GM12878 (cell line): ENCODE measurements around the gene RNF183. TPM values are rescaled to one million over a fixed set of nuclear protein-coding genes. Genes with fewer than 3 reads are reported as not detected.
A peak's percentile ranks its signal among the peaks of the same experiment; 100 is the strongest.

Experiments used
- CEBPB ChIP-seq, 2 experiments: fragments of 150-350 bp in 1 of 2; IDR thresholded peaks; 2 replicates each; pipeline ENCODE4 v1.6.1; 2012 to 2014; ENCODE audit warnings: low read depth in 2 of 2, low read length in 2 of 2, borderline replicate concordance in 1 of 2, inconsistent platforms in 1 of 2
- CHD1 ChIP-seq: IDR thresholded peaks from 2 replicates; pipeline ENCODE4 v1.6.1; 2012; ENCODE audit warnings: low read depth, low read length, improper control_type of control experiment
- GABPA ChIP-seq: IDR thresholded peaks from 2 replicates; pipeline ENCODE4 v1.6.1; 2014; ENCODE audit warnings: antibody characterized with exemption, low read depth, mild to moderate bottlenecking, inconsistent platforms
- IKZF2 ChIP-seq, 2 experiments: fragments of 450-650 bp; IDR thresholded peaks; 2 replicates each; pipeline ENCODE4 v1.6.1; 2017; ENCODE audit warnings: mild to moderate bottlenecking in 2 of 2, moderate library complexity in 2 of 2
- KDM1A ChIP-seq: fragments of 200-600 bp; sonication (generic); IDR thresholded peaks from 2 replicates; pipeline ENCODE4 v1.6.1; 2016; ENCODE audit warnings: borderline replicate concordance
- PAX5 ChIP-seq: IDR thresholded peaks from 2 replicates; pipeline ENCODE4 v1.6.1; 2011; ENCODE audit warnings: low read depth, low read length, borderline replicate concordance
- PAX8 ChIP-seq: fragments of 450-650 bp; IDR thresholded peaks from 2 replicates; pipeline ENCODE4 v1.6.1; 2017; ENCODE audit warnings: mild to moderate bottlenecking, moderate library complexity
- RFX5 ChIP-seq: IDR thresholded peaks from 2 replicates; pipeline ENCODE4 v1.6.1; 2011; ENCODE audit warnings: low read depth, low read length, improper control_type of control experiment
- YY1 ChIP-seq: IDR thresholded peaks from 2 replicates; pipeline ENCODE4 v1.6.1; 2011; ENCODE audit warnings: low read depth, mild to moderate bottlenecking, low read length
- ZBED1 ChIP-seq: IDR thresholded peaks from 2 replicates; pipeline ENCODE4 v1.6.1; 2016; ENCODE audit warnings: borderline replicate concordance
- ZNF274 ChIP-seq: IDR thresholded peaks from one replicate; pipeline ENCODE4 v1.8.0; 2011; ENCODE audit not compliant: insufficient read length, insufficient read depth
- polyA plus RNA-seq, 11 experiments: library from polyadenylated mRNA; depleted of rRNA in 4 of 11; unstranded in 6 of 11; stranded (reverse) in 5 of 11; fragments of >200 nt; fragmentation: Nextera tagmentation in 4 of 11; fragmentation: Illumina TruSeq in 1 of 11; extraction: Ambion mirVana in 4 of 11; extraction: Trizol in 1 of 11; gene quantifications; 1 replicate in 1 of 11; 2 replicates in 10 of 11; pipeline versions ENCODE4 v1.2.1 to v1.2.3, GENCODE V29; 2011 to 2016; ENCODE audit warnings: inconsistent platforms in 2 of 11, missing spikeins in 2 of 11, low read depth in 1 of 11
- total RNA-seq, 4 experiments: library from RNA; depleted of rRNA in 3 of 4; stranded (reverse); fragments of >200 nt in 3 of 4; fragmentation: Illumina TruSeq in 1 of 4; extraction: Trizol in 1 of 4; gene quantifications; 2 replicates each; pipeline versions ENCODE4 v1.2.1 to v1.2.3, GENCODE V29; 2013 to 2021
- TF ChIP-seq, protein P1 (sequence below): fragments of 450-650 bp; IDR thresholded peaks from 2 replicates; pipeline ENCODE4 v1.6.1; 2018; ENCODE audit warnings: mild to moderate bottlenecking, low read depth, moderate library complexity; ENCODE audit not compliant: partially characterized antibody
- TF ChIP-seq, protein P2 (sequence below): fragments of 450-650 bp; IDR thresholded peaks from 2 replicates; pipeline ENCODE4 v1.6.1; 2017; ENCODE audit warnings: low read depth, mild to moderate bottlenecking, moderate library complexity
- TF ChIP-seq, protein P3 (sequence below): IDR thresholded peaks from 2 replicates; pipeline ENCODE4 v1.6.1; 2011; ENCODE audit warnings: borderline replicate concordance, low read depth, mild to moderate bottlenecking, moderate library complexity, mixed read lengths, low read length; ENCODE audit not compliant: insufficient read depth; ENCODE audit errors: extremely low read length

RNF183 gene
- total and polyA plus RNA-seq, 10 of the 15 experiments (the other 5 are each of a cell fraction or from before 2014, with no cell fraction given), result 0.03 to 0.26 (median 0.07) TPM; not detected in 6

DNA sequence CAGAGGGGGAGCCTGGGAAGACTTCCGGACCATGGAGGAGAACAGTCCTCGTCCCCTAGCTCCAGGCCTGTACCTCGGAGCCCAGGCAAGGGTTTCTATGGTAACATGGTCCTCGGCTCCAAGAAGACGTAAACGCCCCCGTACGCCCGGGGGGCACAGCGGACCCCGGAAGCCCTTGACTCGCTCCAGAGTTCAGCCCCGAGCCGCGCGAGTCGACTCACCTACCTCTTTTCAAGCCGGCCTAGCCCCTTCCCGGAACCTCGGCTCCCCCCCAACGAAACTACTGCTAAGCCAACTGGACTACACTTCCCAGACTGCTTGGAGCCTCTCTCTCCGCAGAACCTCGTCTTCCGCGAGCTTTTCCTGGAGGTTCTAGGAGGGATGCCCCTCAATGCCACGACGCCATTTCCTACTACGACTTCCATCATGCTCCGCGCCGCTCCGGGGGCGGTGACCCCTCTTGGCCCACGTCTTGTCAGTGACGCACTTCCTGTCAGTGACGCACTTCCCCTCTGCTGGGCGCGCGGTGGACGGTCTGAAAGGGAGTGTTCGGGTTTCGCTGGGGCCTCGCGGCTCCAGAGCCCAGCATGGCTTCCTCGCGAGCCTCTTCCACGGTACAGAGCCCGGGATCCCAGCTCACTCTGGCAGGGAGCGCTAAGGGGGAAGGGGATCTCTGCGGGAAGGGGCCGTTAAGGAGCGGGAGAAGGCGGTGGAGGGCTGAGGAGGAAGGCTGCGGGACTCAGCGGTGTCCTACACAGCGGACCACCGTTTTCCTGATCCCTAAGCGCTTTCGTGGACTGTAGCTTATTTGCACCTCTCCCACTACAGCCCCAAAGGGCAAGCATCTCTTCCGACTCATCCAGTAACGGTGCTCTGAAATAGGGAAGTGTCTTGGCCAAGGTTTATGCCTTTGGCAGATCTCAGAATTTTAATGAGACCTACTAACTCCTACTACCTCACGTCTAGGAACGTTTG, 27.7 kb downstream of the RNF183 start, which contains the start of the genes CDC26 and PRPF4 (continued):
- TF ChIP-seq, protein P1, sequence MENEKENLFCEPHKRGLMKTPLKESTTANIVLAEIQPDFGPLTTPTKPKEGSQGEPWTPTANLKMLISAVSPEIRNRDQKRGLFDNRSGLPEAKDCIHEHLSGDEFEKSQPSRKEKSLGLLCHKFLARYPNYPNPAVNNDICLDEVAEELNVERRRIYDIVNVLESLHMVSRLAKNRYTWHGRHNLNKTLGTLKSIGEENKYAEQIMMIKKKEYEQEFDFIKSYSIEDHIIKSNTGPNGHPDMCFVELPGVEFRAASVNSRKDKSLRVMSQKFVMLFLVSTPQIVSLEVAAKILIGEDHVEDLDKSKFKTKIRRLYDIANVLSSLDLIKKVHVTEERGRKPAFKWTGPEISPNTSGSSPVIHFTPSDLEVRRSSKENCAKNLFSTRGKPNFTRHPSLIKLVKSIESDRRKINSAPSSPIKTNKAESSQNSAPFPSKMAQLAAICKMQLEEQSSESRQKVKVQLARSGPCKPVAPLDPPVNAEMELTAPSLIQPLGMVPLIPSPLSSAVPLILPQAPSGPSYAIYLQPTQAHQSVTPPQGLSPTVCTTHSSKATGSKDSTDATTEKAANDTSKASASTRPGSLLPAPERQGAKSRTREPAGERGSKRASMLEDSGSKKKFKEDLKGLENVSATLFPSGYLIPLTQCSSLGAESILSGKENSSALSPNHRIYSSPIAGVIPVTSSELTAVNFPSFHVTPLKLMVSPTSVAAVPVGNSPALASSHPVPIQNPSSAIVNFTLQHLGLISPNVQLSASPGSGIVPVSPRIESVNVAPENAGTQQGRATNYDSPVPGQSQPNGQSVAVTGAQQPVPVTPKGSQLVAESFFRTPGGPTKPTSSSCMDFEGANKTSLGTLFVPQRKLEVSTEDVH, result peak; percentile 66
- TF ChIP-seq PAX5 (peak; percentile 14; the same call in 1 of the 2 replicates), CHD1 (no peak), ZBED1 (no peak), GABPA (peak; percentile 96), PAX8 (no peak), CEBPB (IDR thresholded peaks at IDR 0.05; ENCODE audit: borderline replicate concordance in 1 of 2, low read depth in 2 of 2, low read length in 2 of 2) (no peak), RFX5 (no peak), IKZF2 (IDR thresholded peaks at IDR 0.05) (peak; percentile 9 to 11; a peak in 1 of 4 replicates), ZNF274 (no peak), YY1 (peak; percentile 94), KDM1A (no peak)
- TF ChIP-seq, protein P2, sequence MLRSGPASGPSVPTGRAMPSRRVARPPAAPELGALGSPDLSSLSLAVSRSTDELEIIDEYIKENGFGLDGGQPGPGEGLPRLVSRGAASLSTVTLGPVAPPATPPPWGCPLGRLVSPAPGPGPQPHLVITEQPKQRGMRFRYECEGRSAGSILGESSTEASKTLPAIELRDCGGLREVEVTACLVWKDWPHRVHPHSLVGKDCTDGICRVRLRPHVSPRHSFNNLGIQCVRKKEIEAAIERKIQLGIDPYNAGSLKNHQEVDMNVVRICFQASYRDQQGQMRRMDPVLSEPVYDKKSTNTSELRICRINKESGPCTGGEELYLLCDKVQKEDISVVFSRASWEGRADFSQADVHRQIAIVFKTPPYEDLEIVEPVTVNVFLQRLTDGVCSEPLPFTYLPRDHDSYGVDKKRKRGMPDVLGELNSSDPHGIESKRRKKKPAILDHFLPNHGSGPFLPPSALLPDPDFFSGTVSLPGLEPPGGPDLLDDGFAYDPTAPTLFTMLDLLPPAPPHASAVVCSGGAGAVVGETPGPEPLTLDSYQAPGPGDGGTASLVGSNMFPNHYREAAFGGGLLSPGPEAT, result peak; percentile 75
- TF ChIP-seq, protein P3, sequence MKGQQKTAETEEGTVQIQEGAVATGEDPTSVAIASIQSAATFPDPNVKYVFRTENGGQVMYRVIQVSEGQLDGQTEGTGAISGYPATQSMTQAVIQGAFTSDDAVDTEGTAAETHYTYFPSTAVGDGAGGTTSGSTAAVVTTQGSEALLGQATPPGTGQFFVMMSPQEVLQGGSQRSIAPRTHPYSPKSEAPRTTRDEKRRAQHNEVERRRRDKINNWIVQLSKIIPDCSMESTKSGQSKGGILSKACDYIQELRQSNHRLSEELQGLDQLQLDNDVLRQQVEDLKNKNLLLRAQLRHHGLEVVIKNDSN, result no peak
- TF ChIP-seq, all 136 proteins: peak for 56
